Vagina (tissue), 2 donors: ENCODE data around the gene OR2C3.

ENCODE experiments used
- CTCF ChIP-seq, 3 experiments: fragments of 450-650 bp in 2 of 3; fragments of 200-600 bp in 1 of 3; sonication (generic) in 1 of 3; IDR thresholded peaks; one replicate each; pipeline ENCODE4 v1.5.1; 2017 to 2019; ENCODE audit warnings: antibody characterized with exemption in 3 of 3, mild to moderate bottlenecking in 2 of 3, moderate library complexity in 2 of 3
- POLR2A ChIP-seq, 2 donors: fragments of 450-650 bp; IDR thresholded peaks; one replicate each; pipeline ENCODE4 v1.6.1; 2017; ENCODE audit warnings: antibody characterized with exemption in 2 of 2, mild to moderate bottlenecking in 2 of 2, moderate library complexity in 2 of 2
- POLR2AphosphoS5 ChIP-seq, 2 donors: sonication (generic); formaldehyde crosslinking; IDR thresholded peaks; one replicate each; pipeline ENCODE4 v1.9.0; 2017; ENCODE audit warnings: antibody characterized with exemption in 2 of 2, mild to moderate bottlenecking in 2 of 2, low read depth in 1 of 2; ENCODE audit not compliant: insufficient read depth in 1 of 2

GRCh38 chr1:247500865-247501264 lies 35.4 kb downstream of the OR2C3 start:
- no peak for TF ChIP-seq CTCF (IDR thresholded peaks at IDR 0.05)
- no peak for TF ChIP-seq POLR2A (IDR thresholded peaks at IDR 0.05)
- TF ChIP-seq POLR2AphosphoS5 (IDR thresholded peaks at IDR 0.05; ENCODE audit: insufficient read depth in 1 of 2, low read depth in 1 of 2): no peak
